HG02981 (cell line): Measurements from ENCODE around the gene EXOC6.
"Not testable (repeated sequence)": the region's sequence is repeated elsewhere in the genome, so short reads cannot be mapped to it uniquely, and the experiment has no call there.

ENCODE experiments used
- ATAC-seq: cut with Tn5 transposase; IDR thresholded peaks from one replicate; pipeline ENCODE4 v1.9.1; 2021; ENCODE audit warnings: mild to moderate bottlenecking, moderate library complexity; ENCODE audit not compliant: unreplicated experiment

The EXOC6 gene

DNA sequence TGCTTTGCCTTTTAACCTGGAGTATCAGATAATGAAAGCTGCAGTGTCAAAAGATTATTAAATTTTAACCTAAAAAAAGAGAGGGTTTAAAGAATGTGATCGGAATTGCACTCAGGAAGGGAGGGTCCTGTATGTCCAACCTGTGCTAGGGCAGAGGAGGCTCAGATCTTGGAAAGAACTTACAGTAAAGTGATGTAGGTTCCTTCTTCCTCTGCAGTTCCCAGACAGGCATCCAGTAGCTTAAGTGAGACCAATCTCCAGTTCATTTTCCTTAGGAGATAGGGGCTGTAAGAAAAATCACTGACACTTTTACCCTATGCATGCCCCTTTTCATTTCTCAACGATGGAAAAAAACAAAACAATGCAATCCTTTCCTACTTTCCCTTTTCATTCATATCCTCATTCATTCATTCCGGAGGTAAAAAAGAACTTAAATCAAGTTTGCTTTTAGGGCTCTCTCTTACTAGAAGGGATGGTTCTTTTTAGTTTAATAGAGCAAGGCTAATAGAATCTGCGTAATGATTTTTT, 28.3 kb downstream of the EXOC6 start:
- no peak for ATAC-seq

- no peak for ATAC-seq
Measured at GRCh38 chr10:92880233-92880861, 32.0 kb downstream of the EXOC6 start.

GRCh38 chr10:92880917-92881316, 32.6 kb downstream of the EXOC6 start:
- ATAC-seq: no peak

GRCh38 chr10:92886334-92886961, 38.1 kb downstream of the EXOC6 start:
- no peak for ATAC-seq

DNA sequence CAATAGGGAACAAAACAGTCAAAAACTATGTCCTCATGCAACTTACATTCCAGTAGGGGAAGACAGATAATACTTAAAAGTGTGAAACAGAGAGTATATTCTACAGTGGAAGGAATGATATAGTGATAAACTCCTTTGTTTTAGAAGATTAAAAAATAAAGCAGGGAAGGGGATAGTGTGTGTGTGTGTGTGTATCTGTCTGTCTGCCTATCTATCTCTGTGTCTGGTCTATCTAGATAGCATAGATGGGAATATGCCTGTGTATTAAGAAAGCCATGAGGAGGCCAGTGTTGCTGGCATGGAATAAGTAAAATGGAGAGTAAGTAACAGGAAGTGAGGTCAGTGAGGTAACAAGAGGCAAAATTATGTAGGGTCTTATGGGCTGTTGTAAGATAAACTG, 42.2 kb downstream of the EXOC6 start:
- no peak for ATAC-seq

- ATAC-seq: no peak
Measured at GRCh38 chr10:92891885-92892690, 43.8 kb downstream of the EXOC6 start.

DNA sequence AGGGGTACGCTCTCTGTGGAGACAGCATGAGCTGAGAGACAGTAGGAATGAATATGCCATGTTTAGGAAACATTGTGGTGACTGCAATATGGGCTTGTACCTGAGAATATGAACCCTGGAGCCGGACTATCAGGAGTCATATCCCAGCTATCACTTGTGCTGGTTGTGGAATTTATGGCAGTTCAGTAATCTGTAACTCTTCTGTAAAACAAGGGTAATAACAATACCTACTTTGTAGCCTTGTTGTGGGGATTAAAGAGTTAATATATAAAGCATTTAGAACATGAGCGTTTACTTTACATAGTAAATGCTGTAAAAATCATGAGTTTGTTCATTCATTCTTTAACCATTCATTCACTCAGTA, 44.4 kb downstream of the EXOC6 start:
- no peak for ATAC-seq

GRCh38 chr10:92894081-92894655, 45.8 kb downstream of the EXOC6 start:
- no peak for ATAC-seq

- ATAC-seq: no peak
Measured at GRCh38 chr10:92897916-92898315, 49.6 kb downstream of the EXOC6 start.

- no peak for ATAC-seq
Measured at GRCh38 chr10:92901819-92902251, 53.5 kb downstream of the EXOC6 start.

- no peak for ATAC-seq
Measured at GRCh38 chr10:92903633-92904032, 55.3 kb downstream of the EXOC6 start.

DNA sequence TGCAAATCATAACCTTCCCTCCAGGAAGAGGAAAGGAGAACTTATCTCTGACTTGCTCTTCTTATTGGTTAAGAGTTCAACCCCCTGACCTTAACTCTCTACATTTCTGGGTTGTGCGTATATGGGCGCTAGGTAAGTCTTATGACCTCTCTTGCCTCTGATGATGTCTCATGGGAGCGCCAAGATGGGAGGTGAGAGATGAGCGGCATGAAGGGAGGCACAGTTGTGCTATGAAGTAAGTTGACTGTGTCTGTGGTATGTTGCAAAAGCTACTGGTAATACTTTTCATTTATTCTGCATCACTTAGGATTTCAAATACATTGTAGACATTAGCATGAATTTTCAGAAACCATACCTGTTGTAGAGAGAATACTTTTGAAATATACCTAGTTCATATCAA, 59.0 kb downstream of the EXOC6 start:
- no peak for ATAC-seq

- ATAC-seq: not testable (repeated sequence)
Measured at GRCh38 chr10:92912631-92913030, 64.3 kb downstream of the EXOC6 start.

DNA sequence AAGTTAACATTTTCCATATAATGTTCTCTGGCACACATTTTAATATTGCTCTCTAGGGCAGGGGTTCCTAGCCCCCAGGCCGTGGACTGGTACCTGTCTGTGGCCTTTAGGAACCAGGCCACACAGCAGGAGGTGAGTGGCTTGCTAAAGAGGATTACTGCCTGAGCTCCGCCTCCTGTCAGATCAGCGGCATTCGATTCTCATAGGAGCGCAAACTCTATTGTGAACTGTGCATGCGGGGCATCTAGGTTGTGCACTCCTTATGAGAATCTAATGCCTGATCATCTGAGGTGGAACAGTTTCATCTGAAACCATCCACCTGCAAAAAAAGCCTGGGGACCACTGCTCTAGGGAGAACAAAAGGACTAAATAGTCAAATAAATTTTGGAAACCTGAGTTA, 65.7 kb downstream of the EXOC6 start:
- no peak for ATAC-seq

- no peak for ATAC-seq
Measured at GRCh38 chr10:92914478-92915325, 66.4 kb downstream of the EXOC6 start.

- no peak for ATAC-seq
Measured at GRCh38 chr10:92915892-92916291, 67.6 kb downstream of the EXOC6 start.

DNA sequence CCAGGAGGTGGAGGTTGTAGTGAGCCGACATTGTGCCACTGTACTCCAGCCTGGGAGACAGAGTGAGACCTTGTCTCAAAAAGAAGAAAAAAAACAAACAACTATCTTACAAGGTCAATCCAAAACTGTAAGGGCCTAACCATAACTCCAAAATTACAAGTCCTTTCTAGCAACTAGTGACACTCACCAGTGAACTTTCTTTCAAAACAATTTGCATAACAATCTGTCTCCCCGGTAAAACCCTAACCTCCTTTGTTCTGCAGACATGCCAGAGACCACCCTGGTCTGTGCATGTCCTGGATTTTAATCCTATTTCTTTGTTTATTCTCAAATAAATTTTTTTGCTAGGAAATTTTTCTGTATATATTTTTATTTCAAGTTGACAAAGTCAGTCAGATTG, 68.1 kb downstream of the EXOC6 start:
- ATAC-seq: no peak

DNA sequence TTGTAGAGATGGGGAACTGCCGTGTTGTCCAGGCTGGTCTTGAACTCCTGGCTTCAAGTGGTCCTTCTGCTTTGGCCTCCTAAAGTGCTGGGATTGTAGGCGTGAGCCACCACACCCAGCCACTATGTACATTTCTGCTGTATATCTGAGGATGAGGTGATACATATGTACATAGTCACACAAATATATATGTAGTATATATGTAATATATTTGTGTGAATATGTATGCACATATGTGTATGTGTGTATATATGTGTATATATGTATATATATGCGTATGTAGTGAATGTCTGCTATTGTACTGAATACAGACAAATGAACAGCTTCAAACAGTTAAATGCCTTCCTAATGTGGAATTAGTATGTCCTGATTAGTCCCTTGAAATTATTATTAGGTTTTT, 70.3 kb downstream of the EXOC6 start:
- ATAC-seq: no peak

GRCh38 chr10:92920866-92921265, 72.5 kb downstream of the EXOC6 start:
- ATAC-seq: no peak

- ATAC-seq: no peak
Measured at GRCh38 chr10:92923416-92923815, 75.1 kb downstream of the EXOC6 start.

GRCh38 chr10:92929896-92930295, 81.6 kb downstream of the EXOC6 start:
- ATAC-seq: no peak
